GM12891 (cell line): ENCODE measurements around the gene NEK10.

Experiments used
- POLR2AphosphoS5 ChIP-seq: IDR thresholded peaks from 2 replicates; pipeline ENCODE4 v1.6.1; 2011; ENCODE audit warnings: low read depth, low read length, control low read depth
- SPI1 ChIP-seq: IDR thresholded peaks from 2 replicates; pipeline ENCODE4 v1.6.1; 2011; ENCODE audit warnings: low read depth, low read length, control low read depth

DNA sequence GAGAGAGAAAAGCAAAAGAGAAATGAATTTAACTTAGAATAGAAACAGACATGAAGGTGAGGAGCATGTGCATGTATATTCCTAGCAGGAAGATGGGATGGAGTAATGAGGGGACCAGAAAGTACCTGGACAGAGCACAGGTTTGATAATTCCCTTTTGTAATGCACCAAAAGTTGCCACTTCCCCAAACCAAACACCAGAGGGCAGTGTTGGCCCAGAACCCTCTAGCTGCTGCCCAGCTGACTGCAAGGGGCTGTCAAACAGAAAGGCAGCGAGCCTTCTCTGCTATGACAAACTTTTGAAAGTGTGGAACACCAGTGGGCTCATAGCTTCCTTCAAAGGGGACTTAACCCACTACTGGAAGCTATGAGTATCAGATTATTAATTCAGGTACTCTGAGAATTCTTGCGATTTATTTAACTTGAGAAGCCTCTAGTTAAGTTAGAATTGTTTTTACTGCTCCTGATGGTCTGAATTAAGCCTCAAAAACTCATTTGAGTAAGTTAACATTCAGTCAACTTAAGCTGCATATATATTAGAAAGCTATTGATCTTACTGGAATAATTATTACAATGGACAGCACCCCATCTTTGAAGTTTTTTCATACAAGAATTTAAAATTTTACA lies 234.9 kb downstream of the NEK10 start:
- TF ChIP-seq POLR2AphosphoS5 (no peak), SPI1 (peak; percentile 26; the same call in 1 of the 2 replicates)
